SK-N-SH treated with all-trans-retinoic acid at 6 μM for 48 hours (cell line): Measurements from ENCODE around the gene C2orf42.

Experiments used
- ATAC-seq: fragments of 200-7000 bp; cut with Tn5 transposase; 3 replicates; pipeline ENCODE4 v1.9.1; 2020; ENCODE audit warnings: mild to moderate bottlenecking, moderate library complexity
- ARNTL ChIP-seq: fragments of 450-650 bp; formaldehyde crosslinking; IDR thresholded peaks from 2 replicates; pipeline ENCODE4 v1.5.0; 2020; ENCODE audit warnings: low read depth, mild to moderate bottlenecking, moderate library complexity, borderline replicate concordance
- CSDC2 ChIP-seq: fragments of 250-450 bp; sonication (Bioruptor Pico); IDR thresholded peaks from 2 replicates; pipeline ENCODE4 v1.5.0; 2020; ENCODE audit warnings: mild to moderate bottlenecking, moderate library complexity
- CSRNP3 ChIP-seq: fragments of 250-450 bp; sonication (Bioruptor Pico); IDR thresholded peaks from 2 replicates; pipeline ENCODE4 v1.5.1; 2021; ENCODE audit warnings: mild to moderate bottlenecking, moderate library complexity
- ISL1 ChIP-seq: fragments of 250-450 bp; sonication (Bioruptor Pico); IDR thresholded peaks from 2 replicates; pipeline ENCODE4 v2.1.2; 2022; ENCODE audit warnings: mild to moderate bottlenecking, moderate library complexity
- PATZ1 ChIP-seq: fragments of 250-450 bp; sonication (Bioruptor Pico); IDR thresholded peaks from 2 replicates; pipeline ENCODE4 v1.8.0; 2020; ENCODE audit warnings: mild to moderate bottlenecking, moderate library complexity, borderline replicate concordance
- POU6F1 ChIP-seq: fragments of 250-450 bp; sonication (Bioruptor Pico); IDR thresholded peaks from 2 replicates; pipeline ENCODE4 v1.8.0; 2021; ENCODE audit warnings: low read depth, mild to moderate bottlenecking, moderate library complexity, borderline replicate concordance
- RARB ChIP-seq: fragments of 250-450 bp; sonication (Bioruptor Pico); IDR thresholded peaks from 2 replicates; pipeline ENCODE4 v1.8.0; 2021; ENCODE audit warnings: mild to moderate bottlenecking, moderate library complexity
- TOX ChIP-seq: fragments of 250-450 bp; sonication (Bioruptor Pico); IDR thresholded peaks from 2 replicates; pipeline ENCODE4 v1.8.0; 2021; ENCODE audit warnings: mild to moderate bottlenecking, moderate library complexity, borderline replicate concordance
- TSHZ2 ChIP-seq: fragments of 250-450 bp; sonication (Bioruptor Pico); IDR thresholded peaks from 2 replicates; pipeline ENCODE4 v1.5.0; 2020; ENCODE audit warnings: mild to moderate bottlenecking, moderate library complexity
- ZNF70 ChIP-seq: fragments of 450-650 bp; formaldehyde crosslinking; IDR thresholded peaks from 2 replicates; pipeline ENCODE4 v1.5.0; 2020; ENCODE audit warnings: mild to moderate bottlenecking, moderate library complexity
- ZNF8 ChIP-seq: fragments of 450-650 bp; formaldehyde crosslinking; IDR thresholded peaks from 2 replicates; pipeline ENCODE4 v1.5.0; 2020; ENCODE audit warnings: mild to moderate bottlenecking, moderate library complexity

The C2orf42 gene

GRCh38 chr2:70143314-70144150, 47.3 kb downstream of the C2orf42 start (continued):
- no peak for TF ChIP-seq POU6F1 (CRISPR knock-in tag)
- TF ChIP-seq ZNF8 (CRISPR knock-in tag) = peak; percentile 33; the same call in 1 of the 2 replicates
- peak; percentile 79 for TF ChIP-seq PATZ1 (CRISPR knock-in tag)

- TF ChIP-seq ZNF8 (CRISPR knock-in tag) (no peak), ZNF70 (0 out of 2 replicates have a peak, but pooled peaks have one; percentile 27), ARNTL (peak; percentile 93; the same call in 1 of the 2 replicates)
- peak; percentile 90 for ATAC-seq
Measured at GRCh38 chr2:70142590-70143313, 48.1 kb downstream of the C2orf42 start.

GRCh38 chr2:70141902-70142589, 48.8 kb downstream of the C2orf42 start:
- ATAC-seq = peak; percentile 79
- TF ChIP-seq CSRNP3 (CRISPR knock-in tag) (no peak), POU6F1 (CRISPR knock-in tag) (no peak), CSDC2 (CRISPR knock-in tag) (no peak), ISL1 (CRISPR knock-in tag) (no peak)

- ATAC-seq = no peak
- TF ChIP-seq RARB (CRISPR knock-in tag) = no peak
- 0 out of 2 replicates have a peak, but pooled peaks have one; percentile 48 for TF ChIP-seq TSHZ2 (CRISPR knock-in tag)
- no peak for TF ChIP-seq TOX
- TF ChIP-seq POU6F1 (CRISPR knock-in tag) = no peak
Measured at GRCh38 chr2:70141212-70141901, 49.5 kb downstream of the C2orf42 start.
